ENCODE data around the gene SIAH3.

Gene SIAH3

DNA sequence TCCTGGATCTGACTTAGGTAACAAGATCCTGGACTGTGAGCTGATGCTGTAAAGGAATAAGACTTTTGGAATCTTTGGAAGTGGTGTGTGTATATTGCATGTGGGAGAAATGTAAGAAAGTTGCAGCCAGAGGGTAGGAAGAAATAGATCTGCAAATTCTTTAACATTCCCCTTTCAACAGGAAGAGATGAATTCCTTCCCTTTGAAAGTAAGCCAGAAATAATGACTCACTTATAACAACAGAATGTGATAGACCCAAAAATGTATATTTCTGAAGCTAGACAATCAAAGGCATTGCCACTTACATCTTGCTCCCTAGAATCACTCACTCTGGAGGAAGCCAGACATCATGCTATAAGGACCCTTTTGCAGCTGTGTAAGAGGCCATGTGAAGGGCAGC, 9.8 kb upstream of the SIAH3 start:
- Histone ChIP-seq H3K4me3 (ENCODE audit: low read length) (no peak overlapping the region), H3K4me1 (ENCODE audit: insufficient read depth, low read length) (peaks cover 10% of the 10 kb centered on the region; the same call in 1 of the 2 replicates), H3K27ac (ENCODE audit: low read depth, low read length) (no peak overlapping the region), H3K36me3 (ENCODE audit: insufficient read depth, low read length) (no peaks in the 10 kb centered on the region), H3K27me3 (ENCODE audit: insufficient read depth, low read length) (no peaks in the 10 kb centered on the region), H3K9ac (ENCODE audit: low read depth, low read length) (no peak overlapping the region), H3K9me3 (ENCODE audit: insufficient read depth, low read depth, low read length) (no peaks in the 10 kb centered on the region)

DNA sequence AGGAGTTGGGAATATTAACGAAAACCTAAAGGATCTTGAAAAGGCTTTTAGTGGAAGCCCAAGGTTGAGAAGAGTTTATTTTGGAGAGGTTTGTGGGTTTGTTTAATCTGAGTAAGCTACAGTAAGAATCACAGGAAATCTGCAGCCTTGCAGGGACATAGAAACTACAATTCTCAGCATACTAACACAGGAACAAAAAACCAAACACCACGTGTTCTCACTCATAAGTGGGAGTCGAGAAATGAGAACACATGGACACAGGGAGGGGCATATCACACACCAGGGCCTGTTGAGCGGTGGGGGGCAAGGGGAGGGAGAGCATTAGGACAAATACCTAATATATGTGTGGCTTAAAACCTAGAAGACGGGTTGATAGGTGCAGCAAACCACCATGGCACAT, 8.7 kb upstream of the SIAH3 start:
- 88% methylated on average over 4 of the region's 5 CpGs for WGBS
- Histone ChIP-seq H3K27me3 (ENCODE audit: insufficient read depth, low read length) (no peaks in the 10 kb centered on the region), H3K4me1 (ENCODE audit: insufficient read depth, low read length) (peaks cover 10% of the 10 kb centered on the region; the same call in 1 of the 2 replicates), H3K9ac (ENCODE audit: low read depth, low read length) (no peak overlapping the region), H3K4me3 (ENCODE audit: low read length) (no peak overlapping the region), H3K27ac (ENCODE audit: low read depth, low read length) (no peak overlapping the region), H3K9me3 (ENCODE audit: insufficient read depth, low read depth, low read length) (no peaks in the 10 kb centered on the region), H3K36me3 (ENCODE audit: insufficient read depth, low read length) (no peaks in the 10 kb centered on the region)

DNA sequence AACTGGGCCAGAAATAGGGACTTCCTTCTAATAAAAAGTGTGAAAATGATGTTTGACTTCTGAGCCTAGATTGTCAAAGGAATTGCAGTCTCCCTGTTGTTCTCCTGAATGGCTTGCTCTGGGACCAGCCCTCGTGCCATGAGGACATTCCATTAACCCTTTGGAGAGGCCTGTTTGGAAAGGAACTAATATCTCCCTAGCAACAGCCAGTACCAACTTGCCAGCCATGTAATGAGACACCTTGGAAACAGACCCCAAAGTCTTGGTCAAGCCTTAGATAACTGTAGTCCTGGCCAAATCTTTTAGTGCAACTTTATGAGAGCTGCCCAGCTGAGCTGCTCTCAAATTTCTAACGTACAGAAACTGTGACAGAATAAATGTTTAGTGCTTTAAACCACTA, 8.2 kb upstream of the SIAH3 start:
- Histone ChIP-seq H3K36me3 (ENCODE audit: insufficient read depth, low read length) (no peaks in the 10 kb centered on the region), H3K4me3 (ENCODE audit: low read length) (no peak overlapping the region), H3K9me3 (ENCODE audit: insufficient read depth, low read depth, low read length) (peaks cover 2% of the 10 kb centered on the region; the same call in 1 of the 2 replicates), H3K4me1 (ENCODE audit: insufficient read depth, low read length) (peaks cover 10% of the 10 kb centered on the region; the same call in 1 of the 2 replicates), H3K27me3 (ENCODE audit: insufficient read depth, low read length) (no peaks in the 10 kb centered on the region), H3K27ac (ENCODE audit: low read depth, low read length) (no peak overlapping the region), H3K9ac (ENCODE audit: low read depth, low read length) (no peak overlapping the region)
- 60% methylated on average over 2 of the region's 2 CpGs for WGBS

DNA sequence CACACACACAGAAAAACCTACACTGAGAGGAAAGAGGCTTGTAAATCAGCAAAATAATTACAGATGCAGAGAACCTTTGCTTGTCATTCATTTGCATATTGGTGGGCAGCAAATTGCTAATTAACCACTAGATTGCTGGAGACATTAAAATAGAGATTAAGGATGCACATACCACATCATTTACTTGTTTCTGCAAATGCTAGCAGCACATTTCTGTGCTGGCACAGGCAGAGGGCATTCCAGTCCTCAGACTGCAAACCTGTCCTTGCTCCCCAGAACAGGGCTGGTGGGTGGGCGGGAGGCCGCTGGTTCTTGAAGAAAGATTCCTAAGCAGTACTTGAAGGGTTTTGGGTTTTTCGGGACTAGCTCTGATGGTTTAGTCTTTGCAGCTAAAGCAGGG, 941 bp upstream of the SIAH3 start:
- Histone ChIP-seq H3K4me1 (ENCODE audit: insufficient read depth, low read length) (peaks cover 34% of the 10 kb centered on the region), H3K4me3 (ENCODE audit: low read length) (no peak overlapping the region), H3K9me3 (ENCODE audit: insufficient read depth, low read depth, low read length) (peaks cover 10% of the 10 kb centered on the region; the same call in 1 of the 2 replicates), H3K27ac (ENCODE audit: low read depth, low read length) (no peak overlapping the region), H3K27me3 (ENCODE audit: insufficient read depth, low read length) (peaks cover 39% of the 10 kb centered on the region), H3K9ac (ENCODE audit: low read depth, low read length) (no peak overlapping the region), H3K36me3 (ENCODE audit: insufficient read depth, low read length) (no peaks in the 10 kb centered on the region)
- 68% methylated on average over 3 of the region's 3 CpGs for WGBS

DNA sequence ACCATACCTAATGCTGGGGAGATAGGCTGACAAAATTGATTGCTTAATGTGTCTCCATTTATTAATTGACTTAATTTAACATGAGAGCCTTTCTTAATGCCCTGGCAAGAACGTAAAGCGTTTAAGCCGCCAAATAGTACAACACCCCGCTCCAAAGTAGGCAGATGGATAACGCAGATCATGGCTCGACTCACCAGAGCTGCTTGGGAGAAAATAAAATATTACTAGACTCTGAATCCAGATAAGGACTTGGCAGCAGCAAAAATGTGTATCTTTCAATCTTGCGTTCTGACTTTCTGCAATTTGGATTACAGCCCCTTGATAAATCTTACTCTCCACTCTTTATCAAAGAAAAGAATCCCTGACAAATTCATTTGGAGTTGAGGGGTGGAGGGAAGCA, 403 bp upstream of the SIAH3 start:
- Histone ChIP-seq H3K9me3 (ENCODE audit: insufficient read depth, low read depth, low read length) (peaks cover 10% of the 10 kb centered on the region; the same call in 1 of the 2 replicates), H3K9ac (ENCODE audit: low read depth, low read length) (no peak overlapping the region), H3K36me3 (ENCODE audit: insufficient read depth, low read length) (no peaks in the 10 kb centered on the region), H3K4me3 (ENCODE audit: low read length) (peak overlapping the region; percentile 57; the same call in 1 of the 2 replicates), H3K27me3 (ENCODE audit: insufficient read depth, low read length) (peaks cover 39% of the 10 kb centered on the region), H3K4me1 (ENCODE audit: insufficient read depth, low read length) (peaks cover 39% of the 10 kb centered on the region), H3K27ac (ENCODE audit: low read depth, low read length) (no peak overlapping the region)
- 88% methylated on average over 7 of the region's 7 CpGs for WGBS

DNA sequence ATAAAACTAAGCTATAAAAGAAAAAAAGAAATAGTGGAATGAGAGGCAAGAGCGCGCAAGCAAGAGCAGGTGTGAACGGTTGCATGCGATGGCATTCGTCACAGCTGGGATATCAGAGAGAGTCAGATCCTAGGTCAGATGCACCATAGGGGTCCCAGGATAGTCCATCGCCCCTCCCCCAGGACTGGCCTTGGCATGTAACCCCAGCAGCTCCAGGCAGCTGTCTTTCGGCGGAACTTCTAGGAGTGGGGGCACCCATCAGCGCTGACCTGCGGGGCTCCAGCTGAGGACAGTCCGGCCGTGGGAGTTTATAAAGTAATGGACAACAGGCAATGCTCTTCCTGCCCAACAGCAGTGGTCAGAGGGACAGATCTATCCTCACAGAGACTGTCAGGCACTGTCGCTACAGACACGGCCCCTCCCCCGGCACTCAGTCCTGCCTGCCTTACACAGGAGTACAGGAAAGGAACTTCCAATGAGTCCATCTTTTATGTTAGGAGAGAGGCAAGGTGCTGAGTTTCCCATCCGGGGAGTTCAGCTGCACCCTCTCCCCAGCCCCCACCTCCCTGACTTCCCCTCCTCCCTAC, 1.4 kb downstream of the SIAH3 start:
- Histone ChIP-seq H3K4me3 (ENCODE audit: low read length) (peak overlapping the region; percentile 57), H3K27me3 (ENCODE audit: insufficient read depth, low read length) (peaks cover 39% of the 10 kb centered on the region), H3K9me3 (ENCODE audit: insufficient read depth, low read depth, low read length) (peaks cover 10% of the 10 kb centered on the region; the same call in 1 of the 2 replicates), H3K4me1 (ENCODE audit: insufficient read depth, low read length) (peaks cover 45% of the 10 kb centered on the region), H3K9ac (ENCODE audit: low read depth, low read length) (no peak overlapping the region), H3K27ac (ENCODE audit: low read depth, low read length) (no peak overlapping the region), H3K36me3 (ENCODE audit: insufficient read depth, low read length) (no peaks in the 10 kb centered on the region)
- WGBS, result 38% methylated on average over 16 of the region's 16 CpGs

DNA sequence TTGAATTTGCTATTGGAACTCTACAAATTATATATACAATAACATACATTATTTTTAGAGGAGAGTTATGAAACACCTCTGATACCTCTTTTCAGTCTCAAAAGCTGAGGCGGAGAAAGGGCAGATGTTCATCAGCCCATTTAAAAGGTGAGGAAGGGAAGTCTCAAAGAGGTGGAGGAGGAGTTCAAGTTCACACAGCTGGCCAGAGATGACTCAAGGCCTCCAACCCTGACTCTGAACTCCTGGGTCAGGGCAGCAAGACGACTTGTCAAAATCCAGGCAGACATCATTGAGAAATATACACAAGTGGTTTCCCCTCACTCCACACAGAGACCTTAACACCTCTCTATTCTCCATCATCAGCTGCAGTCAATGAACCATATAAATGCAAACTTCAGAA, 2.1 kb downstream of the SIAH3 start:
- WGBS, result 71% methylated on average over 2 of the region's 2 CpGs
- Histone ChIP-seq H3K27ac (ENCODE audit: low read depth, low read length) (no peak overlapping the region), H3K27me3 (ENCODE audit: insufficient read depth, low read length) (peaks cover 39% of the 10 kb centered on the region), H3K4me3 (ENCODE audit: low read length) (no peak overlapping the region), H3K4me1 (ENCODE audit: insufficient read depth, low read length) (peaks cover 45% of the 10 kb centered on the region), H3K9me3 (ENCODE audit: insufficient read depth, low read depth, low read length) (peaks cover 5% of the 10 kb centered on the region; the same call in 1 of the 2 replicates), H3K9ac (ENCODE audit: low read depth, low read length) (no peak overlapping the region), H3K36me3 (ENCODE audit: insufficient read depth, low read length) (no peaks in the 10 kb centered on the region)

DNA sequence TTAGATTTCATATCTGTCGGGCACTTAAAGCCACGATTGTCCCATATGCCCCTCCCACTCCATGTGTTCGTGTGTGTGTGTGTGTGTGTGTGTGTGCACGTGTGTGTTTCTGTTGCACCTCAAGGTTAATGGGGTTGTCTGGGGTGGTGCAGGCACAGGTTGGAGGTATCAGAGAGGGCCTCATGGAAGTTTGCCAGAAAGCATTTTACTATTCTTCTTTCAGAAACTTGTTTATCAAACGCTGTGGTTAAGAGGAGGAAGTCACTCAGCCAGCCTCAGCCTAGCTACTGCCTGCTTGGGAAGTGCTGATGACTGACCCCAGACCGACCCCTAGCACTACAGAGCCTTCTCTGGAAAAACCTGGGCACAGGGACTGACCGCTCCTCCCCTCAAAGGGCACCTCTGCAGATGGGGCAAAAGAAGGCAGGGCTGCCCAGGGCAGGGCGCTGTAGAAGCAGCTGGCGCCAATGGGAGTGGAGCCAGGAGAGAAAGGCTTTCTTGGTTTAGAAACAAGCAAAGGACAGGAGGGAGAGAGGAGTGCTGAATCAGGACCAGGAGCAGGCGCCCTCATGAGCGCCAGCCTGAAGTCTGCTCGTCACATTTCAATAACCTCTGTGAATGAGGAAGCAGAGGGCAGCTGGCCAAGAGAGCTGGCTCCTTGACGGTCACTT, 3.9 kb downstream of the SIAH3 start:
- H3K4me1 ChIP-seq (ENCODE audit: insufficient read depth, low read length), result peaks cover 41% of the 10 kb centered on the region
- H3K4me3 ChIP-seq (ENCODE audit: low read length), result no peak overlapping the region
- 79% methylated on average over 12 of the region's 13 CpGs for WGBS
- peaks cover 39% of the 10 kb centered on the region for H3K27me3 ChIP-seq (ENCODE audit: insufficient read depth, low read length)
- no peaks in the 10 kb centered on the region for H3K9me3 ChIP-seq (ENCODE audit: insufficient read depth, low read depth, low read length)
- no peaks in the 10 kb centered on the region for H3K36me3 ChIP-seq (ENCODE audit: insufficient read depth, low read length)
- no peak overlapping the region for H3K27ac ChIP-seq (ENCODE audit: low read depth, low read length)
- H3K9ac ChIP-seq (ENCODE audit: low read depth, low read length), result no peak overlapping the region

DNA sequence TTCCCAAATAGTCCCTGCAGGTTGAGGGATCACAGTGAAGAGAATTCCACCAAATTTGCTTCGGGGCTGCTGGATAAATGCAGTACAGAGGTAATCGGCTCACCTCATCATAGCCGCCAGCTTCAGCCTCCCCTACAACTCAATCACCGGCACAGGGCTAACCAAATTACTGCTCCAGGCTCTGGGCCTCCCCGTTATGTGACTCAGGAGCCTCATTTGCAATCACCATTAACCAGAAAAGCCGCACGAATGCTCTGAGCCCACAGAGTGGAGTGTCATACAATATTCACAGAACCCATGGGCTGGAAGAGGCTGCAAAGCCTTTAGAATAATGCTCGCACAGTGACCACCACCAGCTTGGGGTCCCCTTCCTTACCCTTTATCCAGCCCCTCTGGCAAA, 4.9 kb downstream of the SIAH3 start:
- Histone ChIP-seq H3K36me3 (ENCODE audit: insufficient read depth, low read length) (no peaks in the 10 kb centered on the region), H3K27ac (ENCODE audit: low read depth, low read length) (no peak overlapping the region), H3K4me3 (ENCODE audit: low read length) (no peak overlapping the region), H3K9me3 (ENCODE audit: insufficient read depth, low read depth, low read length) (no peaks in the 10 kb centered on the region), H3K9ac (ENCODE audit: low read depth, low read length) (no peak overlapping the region), H3K4me1 (ENCODE audit: insufficient read depth, low read length) (peaks cover 37% of the 10 kb centered on the region), H3K27me3 (ENCODE audit: insufficient read depth, low read length) (peaks cover 29% of the 10 kb centered on the region)
- WGBS, result 80% methylated on average over 8 of the region's 8 CpGs

DNA sequence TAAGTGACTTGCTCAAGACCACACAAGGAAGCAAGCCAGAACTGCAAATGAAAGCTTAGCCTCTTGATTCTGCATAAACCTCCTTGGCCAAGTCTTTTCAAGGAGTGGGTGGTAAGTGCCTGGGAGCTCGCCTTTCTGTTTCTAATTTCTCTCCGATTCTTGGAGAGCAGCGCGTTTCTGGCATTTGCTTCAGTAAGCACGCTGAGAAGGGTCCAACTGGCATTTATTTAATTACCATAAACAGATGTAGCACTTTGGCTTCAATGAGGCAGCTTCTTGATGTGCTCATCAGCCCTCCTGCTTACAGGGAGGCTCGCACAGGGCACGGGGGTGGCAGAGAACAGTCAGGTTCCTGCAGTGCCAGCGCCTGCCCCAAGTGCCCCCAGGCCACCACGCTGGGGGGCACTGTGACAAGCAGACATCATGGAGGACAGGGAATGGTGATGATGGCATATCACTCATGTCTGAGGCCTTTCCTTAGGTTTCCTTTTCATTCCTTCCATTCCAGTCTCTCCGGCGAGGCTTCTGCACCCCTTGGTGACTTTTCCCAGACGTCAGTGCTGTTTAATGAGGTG, 13.3 kb downstream of the SIAH3 start:
- Histone ChIP-seq H3K4me3 (ENCODE audit: low read length) (no peak overlapping the region), H3K9me3 (ENCODE audit: insufficient read depth, low read depth, low read length) (no peaks in the 10 kb centered on the region), H3K27ac (ENCODE audit: low read depth, low read length) (no peak overlapping the region; the same call in 1 of the 2 replicates), H3K9ac (ENCODE audit: low read depth, low read length) (no peak overlapping the region), H3K27me3 (ENCODE audit: insufficient read depth, low read length) (no peaks in the 10 kb centered on the region), H3K36me3 (ENCODE audit: insufficient read depth, low read length) (no peaks in the 10 kb centered on the region), H3K4me1 (ENCODE audit: insufficient read depth, low read length) (peaks cover 17% of the 10 kb centered on the region)
- 59% methylated on average over 12 of the region's 12 CpGs for WGBS

DNA sequence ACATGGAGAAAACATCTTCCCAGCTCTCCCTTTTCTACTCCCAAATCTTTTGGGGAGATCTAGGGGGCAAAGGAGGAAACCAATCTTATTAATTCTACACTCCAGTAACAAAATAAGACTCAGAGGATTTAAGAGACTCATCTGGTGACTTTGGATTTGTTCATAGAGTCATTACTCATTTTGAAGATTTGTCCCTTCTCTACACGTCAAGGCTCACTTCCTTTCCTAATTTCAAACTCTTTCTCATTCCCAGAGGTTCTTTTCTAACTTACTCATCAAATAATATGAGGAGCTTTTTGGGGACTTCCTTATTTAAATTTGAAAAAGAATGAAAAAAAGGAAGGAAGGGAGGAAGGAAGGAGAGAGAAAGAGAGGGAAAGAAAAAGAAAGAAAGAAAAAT, 14.4 kb downstream of the SIAH3 start:
- no peak overlapping the region for H3K9ac ChIP-seq (ENCODE audit: low read depth, low read length)
- H3K9me3 ChIP-seq (ENCODE audit: insufficient read depth, low read depth, low read length), result no peaks in the 10 kb centered on the region
- no peak overlapping the region for H3K4me3 ChIP-seq (ENCODE audit: low read length)
- no peaks in the 10 kb centered on the region for H3K36me3 ChIP-seq (ENCODE audit: insufficient read depth, low read length)
- no peaks in the 10 kb centered on the region for H3K27me3 ChIP-seq (ENCODE audit: insufficient read depth, low read length)
- WGBS, result 82% methylated on average over 1 of the region's 1 CpG
- peaks cover 17% of the 10 kb centered on the region for H3K4me1 ChIP-seq (ENCODE audit: insufficient read depth, low read length)
- no peak overlapping the region for H3K27ac ChIP-seq (ENCODE audit: low read depth, low read length)

Measured in HUES64 (cell line).